ENCODE measurements around the gene CLIC4. TPM values are rescaled to one million over a fixed set of nuclear protein-coding genes. Genes with fewer than 3 reads are reported as not detected.

The CLIC4 gene
- total and polyA plus RNA-seq, 9 of the 15 experiments (the other 6 are each of a cell fraction or from before 2014, with no cell fraction given): 16.0 to 67.5 (median 38.4) TPM

DNA sequence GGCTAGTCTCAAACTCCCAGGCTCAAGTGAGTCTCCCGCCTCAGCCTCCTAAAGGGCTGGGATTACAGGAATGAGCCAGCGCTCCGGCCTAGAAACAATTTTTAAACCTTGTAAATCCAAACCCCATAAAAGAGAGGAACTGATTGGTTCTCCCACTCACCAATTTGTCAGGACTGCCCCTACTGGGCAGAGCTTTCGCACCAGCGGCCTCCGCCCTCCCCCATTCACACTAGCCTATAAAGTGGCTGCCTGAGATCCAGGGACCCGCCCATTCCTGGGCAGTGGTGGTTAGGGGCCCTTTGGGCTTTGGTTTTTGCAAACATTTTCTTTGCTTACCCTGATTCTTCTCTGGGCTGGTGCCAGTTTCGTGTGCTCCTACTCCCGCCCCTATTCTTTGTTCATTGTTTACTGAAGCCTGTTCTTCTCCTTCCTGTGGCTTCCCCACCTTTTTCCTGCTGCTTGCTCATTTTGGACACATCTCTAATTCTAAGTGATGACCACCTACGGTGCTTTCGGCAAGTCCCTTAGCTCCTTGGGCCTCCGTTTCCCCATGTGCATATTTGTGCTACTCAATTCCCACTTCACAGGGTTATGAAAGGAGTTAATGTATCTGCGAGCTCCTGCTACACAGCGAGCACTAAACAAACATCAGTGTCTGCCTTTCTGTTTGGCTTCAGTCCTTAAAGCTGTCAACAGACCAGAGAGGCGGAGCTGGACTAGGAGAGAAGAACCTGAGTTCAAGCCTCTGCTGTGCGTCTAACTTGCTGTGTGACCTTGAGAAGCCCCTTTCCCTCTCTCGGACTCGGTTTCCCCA, 39.8 kb upstream of the CLIC4 start (continued):
- no peak for TF ChIP-seq ZNF583 (CRISPR knock-in tag; IDR thresholded peaks at IDR 0.05)
- TF ChIP-seq USF2 (CRISPR knock-in tag; IDR thresholded peaks at IDR 0.05): no peak
- no peak for TF ChIP-seq THRAP3 (IDR thresholded peaks at IDR 0.05; ENCODE audit: borderline replicate concordance)
- TF ChIP-seq FOXK2 (conservative IDR thresholded peaks at IDR 0.05 in 1 of 2, IDR thresholded peaks at IDR 0.05 in 1 of 2; ENCODE audit: low read depth in 2 of 2): peak in 1 of 2 experiments; percentile 36; a peak in 1 of 4 replicates
- TF ChIP-seq, protein P1, sequence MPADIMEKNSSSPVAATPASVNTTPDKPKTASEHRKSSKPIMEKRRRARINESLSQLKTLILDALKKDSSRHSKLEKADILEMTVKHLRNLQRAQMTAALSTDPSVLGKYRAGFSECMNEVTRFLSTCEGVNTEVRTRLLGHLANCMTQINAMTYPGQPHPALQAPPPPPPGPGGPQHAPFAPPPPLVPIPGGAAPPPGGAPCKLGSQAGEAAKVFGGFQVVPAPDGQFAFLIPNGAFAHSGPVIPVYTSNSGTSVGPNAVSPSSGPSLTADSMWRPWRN (IDR thresholded peaks at IDR 0.05; ENCODE audit: low read depth): no peak
- no peak for TF ChIP-seq ELF2 (CRISPR knock-in tag; IDR thresholded peaks at IDR 0.05)
- no peak for TF ChIP-seq ZNF41 (CRISPR knock-in tag; conservative IDR thresholded peaks at IDR 0.05)
- TF ChIP-seq SMARCC2 (IDR thresholded peaks at IDR 0.05; ENCODE audit: low read depth): no peak
- TF ChIP-seq RNF2 (IDR thresholded peaks at IDR 0.05): no peak
- no peak for TF ChIP-seq ARHGAP35 (IDR thresholded peaks at IDR 0.05; ENCODE audit: partially characterized antibody)
- no peak for TF ChIP-seq HDAC3 (IDR thresholded peaks at IDR 0.05; ENCODE audit: borderline replicate concordance, partially characterized antibody)
- TF ChIP-seq KAT7 (CRISPR knock-in tag; IDR thresholded peaks at IDR 0.05; ENCODE audit: borderline replicate concordance): 0 out of 2 replicates have a peak, but pooled peaks have one; percentile 33
- no peak for TF ChIP-seq JUNB (CRISPR knock-in tag; conservative IDR thresholded peaks at IDR 0.05)
- no peak for TF ChIP-seq KDM5B (IDR thresholded peaks at IDR 0.05; ENCODE audit: insufficient replicate concordance, low read depth, low read length)
- TF ChIP-seq, protein P2, sequence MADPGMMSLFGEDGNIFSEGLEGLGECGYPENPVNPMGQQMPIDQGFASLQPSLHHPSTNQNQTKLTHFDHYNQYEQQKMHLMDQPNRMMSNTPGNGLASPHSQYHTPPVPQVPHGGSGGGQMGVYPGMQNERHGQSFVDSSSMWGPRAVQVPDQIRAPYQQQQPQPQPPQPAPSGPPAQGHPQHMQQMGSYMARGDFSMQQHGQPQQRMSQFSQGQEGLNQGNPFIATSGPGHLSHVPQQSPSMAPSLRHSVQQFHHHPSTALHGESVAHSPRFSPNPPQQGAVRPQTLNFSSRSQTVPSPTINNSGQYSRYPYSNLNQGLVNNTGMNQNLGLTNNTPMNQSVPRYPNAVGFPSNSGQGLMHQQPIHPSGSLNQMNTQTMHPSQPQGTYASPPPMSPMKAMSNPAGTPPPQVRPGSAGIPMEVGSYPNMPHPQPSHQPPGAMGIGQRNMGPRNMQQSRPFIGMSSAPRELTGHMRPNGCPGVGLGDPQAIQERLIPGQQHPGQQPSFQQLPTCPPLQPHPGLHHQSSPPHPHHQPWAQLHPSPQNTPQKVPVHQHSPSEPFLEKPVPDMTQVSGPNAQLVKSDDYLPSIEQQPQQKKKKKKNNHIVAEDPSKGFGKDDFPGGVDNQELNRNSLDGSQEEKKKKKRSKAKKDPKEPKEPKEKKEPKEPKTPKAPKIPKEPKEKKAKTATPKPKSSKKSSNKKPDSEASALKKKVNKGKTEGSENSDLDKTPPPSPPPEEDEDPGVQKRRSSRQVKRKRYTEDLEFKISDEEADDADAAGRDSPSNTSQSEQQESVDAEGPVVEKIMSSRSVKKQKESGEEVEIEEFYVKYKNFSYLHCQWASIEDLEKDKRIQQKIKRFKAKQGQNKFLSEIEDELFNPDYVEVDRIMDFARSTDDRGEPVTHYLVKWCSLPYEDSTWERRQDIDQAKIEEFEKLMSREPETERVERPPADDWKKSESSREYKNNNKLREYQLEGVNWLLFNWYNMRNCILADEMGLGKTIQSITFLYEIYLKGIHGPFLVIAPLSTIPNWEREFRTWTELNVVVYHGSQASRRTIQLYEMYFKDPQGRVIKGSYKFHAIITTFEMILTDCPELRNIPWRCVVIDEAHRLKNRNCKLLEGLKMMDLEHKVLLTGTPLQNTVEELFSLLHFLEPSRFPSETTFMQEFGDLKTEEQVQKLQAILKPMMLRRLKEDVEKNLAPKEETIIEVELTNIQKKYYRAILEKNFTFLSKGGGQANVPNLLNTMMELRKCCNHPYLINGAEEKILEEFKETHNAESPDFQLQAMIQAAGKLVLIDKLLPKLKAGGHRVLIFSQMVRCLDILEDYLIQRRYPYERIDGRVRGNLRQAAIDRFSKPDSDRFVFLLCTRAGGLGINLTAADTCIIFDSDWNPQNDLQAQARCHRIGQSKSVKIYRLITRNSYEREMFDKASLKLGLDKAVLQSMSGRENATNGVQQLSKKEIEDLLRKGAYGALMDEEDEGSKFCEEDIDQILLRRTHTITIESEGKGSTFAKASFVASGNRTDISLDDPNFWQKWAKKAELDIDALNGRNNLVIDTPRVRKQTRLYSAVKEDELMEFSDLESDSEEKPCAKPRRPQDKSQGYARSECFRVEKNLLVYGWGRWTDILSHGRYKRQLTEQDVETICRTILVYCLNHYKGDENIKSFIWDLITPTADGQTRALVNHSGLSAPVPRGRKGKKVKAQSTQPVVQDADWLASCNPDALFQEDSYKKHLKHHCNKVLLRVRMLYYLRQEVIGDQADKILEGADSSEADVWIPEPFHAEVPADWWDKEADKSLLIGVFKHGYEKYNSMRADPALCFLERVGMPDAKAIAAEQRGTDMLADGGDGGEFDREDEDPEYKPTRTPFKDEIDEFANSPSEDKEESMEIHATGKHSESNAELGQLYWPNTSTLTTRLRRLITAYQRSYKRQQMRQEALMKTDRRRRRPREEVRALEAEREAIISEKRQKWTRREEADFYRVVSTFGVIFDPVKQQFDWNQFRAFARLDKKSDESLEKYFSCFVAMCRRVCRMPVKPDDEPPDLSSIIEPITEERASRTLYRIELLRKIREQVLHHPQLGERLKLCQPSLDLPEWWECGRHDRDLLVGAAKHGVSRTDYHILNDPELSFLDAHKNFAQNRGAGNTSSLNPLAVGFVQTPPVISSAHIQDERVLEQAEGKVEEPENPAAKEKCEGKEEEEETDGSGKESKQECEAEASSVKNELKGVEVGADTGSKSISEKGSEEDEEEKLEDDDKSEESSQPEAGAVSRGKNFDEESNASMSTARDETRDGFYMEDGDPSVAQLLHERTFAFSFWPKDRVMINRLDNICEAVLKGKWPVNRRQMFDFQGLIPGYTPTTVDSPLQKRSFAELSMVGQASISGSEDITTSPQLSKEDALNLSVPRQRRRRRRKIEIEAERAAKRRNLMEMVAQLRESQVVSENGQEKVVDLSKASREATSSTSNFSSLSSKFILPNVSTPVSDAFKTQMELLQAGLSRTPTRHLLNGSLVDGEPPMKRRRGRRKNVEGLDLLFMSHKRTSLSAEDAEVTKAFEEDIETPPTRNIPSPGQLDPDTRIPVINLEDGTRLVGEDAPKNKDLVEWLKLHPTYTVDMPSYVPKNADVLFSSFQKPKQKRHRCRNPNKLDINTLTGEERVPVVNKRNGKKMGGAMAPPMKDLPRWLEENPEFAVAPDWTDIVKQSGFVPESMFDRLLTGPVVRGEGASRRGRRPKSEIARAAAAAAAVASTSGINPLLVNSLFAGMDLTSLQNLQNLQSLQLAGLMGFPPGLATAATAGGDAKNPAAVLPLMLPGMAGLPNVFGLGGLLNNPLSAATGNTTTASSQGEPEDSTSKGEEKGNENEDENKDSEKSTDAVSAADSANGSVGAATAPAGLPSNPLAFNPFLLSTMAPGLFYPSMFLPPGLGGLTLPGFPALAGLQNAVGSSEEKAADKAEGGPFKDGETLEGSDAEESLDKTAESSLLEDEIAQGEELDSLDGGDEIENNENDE (IDR thresholded peaks at IDR 0.05; ENCODE audit: low read depth, low read length): no peak

All from K562 (cell line).